Hematopoietic multipotent progenitor cell (in vitro differentiated cells): Measurements from ENCODE around the gene SEMA3G. TPM values are rescaled to one million over a fixed set of nuclear protein-coding genes. Genes with fewer than 3 reads are reported as not detected.

Source experiments
- DNase-seq, 3 donors: peaks; one replicate each; pipeline ENCODE4 v3.0.0-alpha.2; 2011 to 2015; ENCODE audit warnings: low read depth in 2 of 3, low spot score in 2 of 3
- total RNA-seq: library from RNA; depleted of rRNA; stranded (reverse); fragments of >200 nt; gene quantifications from one replicate; pipeline ENCODE4 v1.2.3, GENCODE V29; 2012

Gene SEMA3G
- total RNA-seq, 1 donor: 0.54 TPM

DNA sequence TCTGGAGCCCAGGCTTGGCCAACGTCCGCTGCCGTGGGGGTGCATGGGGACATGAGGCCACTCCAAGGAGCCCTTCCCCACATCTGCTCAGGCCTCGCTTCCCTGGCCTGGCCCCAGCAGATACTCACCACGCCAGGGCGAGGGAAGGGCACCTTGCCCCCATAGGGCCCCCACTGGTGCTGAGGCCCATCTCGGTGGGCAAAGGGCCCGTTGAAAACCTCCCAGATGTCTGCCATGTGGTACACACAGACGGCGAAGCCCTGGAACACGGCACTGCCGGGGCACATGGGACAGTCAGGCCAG lies 4.7 kb downstream of the SEMA3G start:
- no peak for DNase-seq

DNA sequence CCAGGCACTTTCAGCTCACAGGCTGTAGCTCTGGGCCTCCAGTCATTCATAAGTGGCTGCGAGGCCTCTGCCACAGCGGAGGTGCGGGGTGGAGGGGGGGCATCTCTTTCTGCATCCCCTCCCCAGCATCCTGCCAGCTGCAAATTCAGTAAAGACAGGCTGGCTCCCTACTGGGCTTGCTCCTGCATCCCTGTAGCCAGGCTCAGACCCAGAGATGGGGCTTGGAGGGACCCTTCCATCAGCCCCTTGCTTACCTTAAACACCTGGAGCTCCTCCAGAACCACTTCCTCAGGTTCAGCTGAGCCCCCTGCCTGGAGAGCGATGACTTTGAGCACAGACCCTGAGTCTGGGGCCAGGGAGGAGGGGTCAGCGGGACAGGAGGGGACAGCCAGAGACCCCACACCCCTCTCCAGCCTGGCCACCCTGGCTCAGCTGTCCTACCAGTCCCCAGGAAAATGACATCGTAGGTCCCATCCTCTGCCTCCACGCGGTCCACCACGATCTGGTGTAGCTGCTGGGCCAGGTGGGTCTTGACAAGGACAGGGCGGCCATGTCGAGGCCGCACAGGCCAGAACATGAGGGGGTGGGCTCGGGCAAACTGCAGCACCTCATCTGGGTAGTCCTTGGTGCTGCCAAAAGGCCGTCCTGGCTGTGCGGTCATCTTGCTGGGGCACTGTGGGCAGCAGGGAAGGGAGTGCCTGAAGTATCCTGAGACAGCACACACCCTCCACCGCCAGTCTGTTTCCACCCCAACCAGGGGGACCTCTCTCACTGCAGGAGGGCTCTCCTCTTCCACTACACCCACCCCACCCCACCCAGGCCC lies 5.3 kb downstream of the SEMA3G start:
- no peak for DNase-seq

DNA sequence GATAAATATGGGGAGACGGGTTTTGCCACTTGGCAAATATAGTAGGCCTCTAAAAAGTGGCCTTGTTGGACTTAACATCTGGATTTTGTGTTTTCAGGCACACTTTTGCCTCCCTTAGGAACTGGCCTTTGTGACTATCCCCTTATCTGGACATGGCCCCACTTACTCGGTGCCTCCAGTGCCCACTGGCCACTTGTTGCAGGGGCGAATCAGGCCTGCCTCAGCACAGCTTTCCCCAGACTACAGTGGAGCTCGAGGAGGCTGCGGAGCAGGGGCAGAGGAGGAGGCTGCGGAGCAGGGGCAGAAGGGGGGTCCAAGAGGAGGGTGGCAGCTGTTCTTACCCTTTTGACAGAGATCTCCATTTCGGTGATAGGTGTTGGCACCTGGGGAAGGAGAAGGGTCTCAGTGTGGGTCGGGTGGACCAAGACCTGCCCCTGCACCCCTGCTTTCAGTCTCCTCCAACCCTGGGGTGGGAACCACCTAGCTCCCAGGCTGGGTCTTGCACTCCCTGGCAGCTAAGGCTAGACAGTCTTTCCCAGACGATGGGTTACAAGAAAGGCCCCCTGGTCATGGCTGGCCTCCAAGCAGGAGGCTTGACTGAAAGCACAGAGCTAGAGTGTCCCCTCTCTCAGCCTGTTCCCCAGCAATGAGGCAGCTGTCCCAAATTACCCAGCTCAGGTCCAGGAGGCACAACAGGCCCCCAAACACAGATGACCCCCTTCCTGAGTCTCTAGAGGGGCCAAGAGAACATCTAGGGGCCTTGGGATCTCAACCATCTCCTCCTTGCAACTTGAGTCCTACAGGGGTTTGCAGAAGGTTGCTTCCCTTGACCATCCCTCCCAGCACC lies 6.1 kb downstream of the SEMA3G start:
- no peak for DNase-seq

DNA sequence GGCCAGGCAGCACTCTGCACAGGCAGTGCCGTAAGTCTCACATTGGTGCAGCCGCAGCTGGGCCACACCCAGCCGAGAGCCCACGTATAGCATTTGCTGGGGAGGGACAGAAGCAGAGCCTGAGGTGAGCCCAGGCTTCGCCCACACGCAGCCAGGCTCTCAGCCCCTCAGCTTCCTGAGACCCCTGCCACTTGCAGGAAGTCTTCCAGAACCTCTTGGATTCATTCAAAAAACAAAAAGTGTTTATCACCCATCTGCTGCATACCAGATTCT lies 6.9 kb downstream of the SEMA3G start:
- no peak for DNase-seq

- DNase-seq: no peak
Observed at GRCh38 chr3:52437326-52438103, 7.4 kb downstream of the SEMA3G start.

DNA sequence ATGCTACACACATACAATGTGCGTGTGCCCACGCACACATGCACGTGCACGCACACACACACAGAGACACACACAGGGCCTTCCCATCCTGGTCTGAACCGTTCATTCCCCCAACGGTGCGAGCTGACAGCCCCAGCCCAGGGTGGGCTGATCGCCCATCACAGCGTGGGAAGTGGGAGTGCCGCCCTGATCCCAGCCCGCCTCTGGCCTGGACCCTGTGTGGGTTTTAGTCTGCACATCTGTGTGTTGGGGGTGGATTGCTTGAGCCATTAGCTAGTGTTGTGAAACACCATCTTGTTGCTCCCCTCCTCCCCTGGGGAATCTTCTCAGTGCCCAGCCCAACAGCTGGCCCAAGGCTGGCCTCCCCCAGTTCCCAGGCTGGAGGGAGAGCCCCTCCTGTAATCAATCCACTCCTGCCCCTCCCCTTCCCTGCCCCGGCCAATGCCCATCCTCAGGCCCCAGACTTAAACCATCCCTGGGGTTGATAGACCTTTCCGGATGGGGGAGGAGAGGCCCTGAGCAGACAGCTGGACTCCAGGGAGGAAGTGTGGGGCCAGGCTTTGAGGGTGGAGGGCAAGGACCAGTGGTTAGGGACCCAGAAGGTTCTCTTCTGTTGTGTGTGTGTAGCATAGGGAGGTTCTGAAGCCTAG lies 8.3 kb downstream of the SEMA3G start:
- DNase-seq: no peak

- no peak for DNase-seq
Observed at GRCh38 chr3:52435246-52436101, 9.4 kb downstream of the SEMA3G start.

DNA sequence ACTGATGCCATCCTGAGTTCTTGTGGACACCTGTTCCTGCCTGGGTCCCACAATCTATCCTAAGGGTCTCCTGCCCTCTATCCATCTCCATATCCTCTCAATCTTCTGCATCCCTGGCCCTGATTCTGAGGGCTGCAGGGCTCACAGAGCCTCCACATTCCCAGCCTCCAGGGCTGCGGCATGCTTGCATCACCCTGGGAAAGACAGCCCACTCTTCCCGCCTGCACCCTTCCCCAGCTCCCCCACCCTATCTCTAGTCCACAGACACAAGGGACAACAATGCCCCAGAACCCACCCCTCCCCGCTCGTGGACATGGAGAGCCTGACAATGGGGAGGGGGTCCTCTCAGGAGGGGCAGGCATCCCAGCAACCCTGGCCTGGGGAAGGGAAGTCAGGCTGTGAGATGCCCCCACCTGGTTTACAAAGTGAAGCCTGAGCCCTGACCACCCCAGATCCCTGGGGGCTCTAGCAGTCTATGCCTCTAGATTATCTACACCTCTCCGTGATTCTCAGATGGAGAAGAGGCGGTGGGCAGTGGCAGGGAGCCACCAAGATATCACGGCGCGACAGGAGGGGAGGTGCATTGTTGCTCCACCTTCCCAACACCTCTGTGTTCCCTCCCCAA lies 10.3 kb downstream of the SEMA3G start:
- no peak for DNase-seq

- no peak for DNase-seq
Observed at GRCh38 chr3:52433996-52434479, 10.9 kb downstream of the SEMA3G start.

- no peak for DNase-seq
Observed at GRCh38 chr3:52433328-52433995, 11.4 kb downstream of the SEMA3G start.

DNA sequence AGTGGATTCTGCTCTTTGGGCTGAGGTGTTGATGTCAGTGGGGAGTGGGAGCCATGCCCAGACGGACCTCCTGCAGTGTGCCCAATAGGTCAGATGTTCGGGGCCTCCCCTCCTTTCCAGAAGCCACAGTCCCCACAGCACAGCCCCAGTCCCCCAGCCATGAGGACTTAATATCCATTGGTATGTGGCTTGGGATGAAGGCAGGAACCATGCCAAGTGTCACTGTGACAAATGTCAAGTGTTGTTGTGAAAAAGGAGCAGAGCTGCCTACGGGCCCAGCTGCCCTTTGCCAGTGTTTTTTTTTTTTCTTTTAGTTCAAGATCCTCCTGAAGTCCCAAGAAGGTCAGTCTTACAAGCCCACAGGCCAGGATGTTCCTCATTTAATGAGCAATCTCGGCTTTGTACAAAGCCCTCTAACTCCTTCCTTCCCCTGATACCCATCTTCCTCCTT lies 12.2 kb downstream of the SEMA3G start:
- DNase-seq: no peak

- DNase-seq: no peak
Observed at GRCh38 chr3:52432225-52432624, 12.7 kb downstream of the SEMA3G start.

DNA sequence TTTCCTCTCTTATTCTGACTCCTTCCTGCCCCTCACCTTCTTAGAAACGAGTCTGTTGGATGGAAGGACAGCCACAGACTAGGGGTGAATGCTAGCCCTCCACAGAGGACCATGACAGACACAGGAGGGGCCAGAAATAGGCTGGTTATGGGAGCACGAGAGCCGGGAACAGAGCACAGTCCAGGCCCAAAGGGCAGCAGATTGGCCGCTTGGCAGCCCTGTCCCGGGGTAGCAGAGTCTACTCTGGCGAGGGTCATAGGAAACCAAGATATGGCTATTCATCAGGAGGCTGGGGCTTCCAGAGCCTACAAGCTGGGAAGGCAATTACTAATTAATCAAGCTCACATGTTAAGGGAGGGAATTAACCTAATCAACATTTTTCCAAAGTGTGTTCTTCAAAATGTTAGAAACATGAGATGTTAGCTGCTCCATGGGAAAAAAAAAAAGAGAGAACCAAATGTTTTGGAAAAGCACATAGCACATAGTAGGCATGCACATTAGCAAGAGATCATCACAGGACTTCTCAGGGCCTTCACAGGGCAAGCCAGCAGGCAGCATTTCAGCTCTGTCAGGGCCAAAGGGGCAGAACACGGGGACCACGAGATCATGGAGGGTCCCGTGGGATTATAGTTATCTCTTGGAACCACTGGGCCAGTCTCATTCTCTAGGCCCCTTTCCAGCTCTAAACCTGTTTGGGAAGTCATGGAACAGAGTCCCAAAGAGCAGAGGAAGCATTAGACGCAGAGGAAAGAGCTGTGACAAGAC lies 13.3 kb downstream of the SEMA3G start:
- no peak for DNase-seq

GRCh38 chr3:52430416-52430810 lies 14.5 kb downstream of the SEMA3G start:
- DNase-seq: no peak

- DNase-seq: no peak
Observed at GRCh38 chr3:52429779-52430415, 15.0 kb downstream of the SEMA3G start.

- DNase-seq: no peak
Observed at GRCh38 chr3:52429031-52429430, 15.9 kb downstream of the SEMA3G start.

- peak in 2 of 3 donors; percentile 47 to 68 for DNase-seq
Observed at GRCh38 chr3:52428151-52429005, 16.5 kb downstream of the SEMA3G start.
